HG02642 (cell line): ENCODE measurements around the gene UPK3A.

Experiments
- ATAC-seq: cut with Tn5 transposase; IDR thresholded peaks from one replicate; pipeline ENCODE4 v1.9.1; 2021; ENCODE audit warnings: mild to moderate bottlenecking; ENCODE audit not compliant: unreplicated experiment, poor library complexity

UPK3A gene

GRCh38 chr22:45284705-45285262 is at the start of gene UPK3A:
UPK3A (plus strand) TSS chr22:45284949; CDS start chr22:45285014, 65 bp downstream.
- no peak for ATAC-seq

GRCh38 chr22:45235101-45235777 is 49.5 kb upstream of the UPK3A start:
- peak; percentile 76 for ATAC-seq

GRCh38 chr22:45235851-45236342 is 48.9 kb upstream of the UPK3A start:
- ATAC-seq: peak; percentile 15

- ATAC-seq: no peak
Observed at GRCh38 chr22:45237065-45237990, 47.4 kb upstream of the UPK3A start.

- ATAC-seq: no peak
Observed at GRCh38 chr22:45238076-45238956, 46.4 kb upstream of the UPK3A start.

- no peak for ATAC-seq
Observed at GRCh38 chr22:45238957-45239680, 45.6 kb upstream of the UPK3A start.

- ATAC-seq: no peak
Observed at GRCh38 chr22:45239681-45240051, 45.1 kb upstream of the UPK3A start.

GRCh38 chr22:45240104-45240809 is 44.5 kb upstream of the UPK3A start:
- ATAC-seq: peak; percentile 23

- peak; percentile 48 for ATAC-seq
Observed at GRCh38 chr22:45240810-45241631, 43.7 kb upstream of the UPK3A start, which contains the start of gene KIAA0930. KIAA0930 (minus strand) TSS chr22:45240894; CDS start chr22:45240703, 191 bp downstream.

GRCh38 chr22:45242778-45243191 is 42.0 kb upstream of the UPK3A start:
- ATAC-seq: no peak

- ATAC-seq: no peak
Observed at GRCh38 chr22:45244916-45245315, 39.8 kb upstream of the UPK3A start.

GRCh38 chr22:45246060-45246985 is 38.4 kb upstream of the UPK3A start:
- ATAC-seq: no peak

- ATAC-seq: no peak
Observed at GRCh38 chr22:45248832-45249561, 35.8 kb upstream of the UPK3A start.

GRCh38 chr22:45251825-45252224 is 32.9 kb upstream of the UPK3A start:
- ATAC-seq: no peak

GRCh38 chr22:45253039-45253641 is 31.6 kb upstream of the UPK3A start:
- no peak for ATAC-seq

- ATAC-seq: peak; percentile 39
Observed at GRCh38 chr22:45254388-45254787, 30.4 kb upstream of the UPK3A start.
